ENCODE data around the gene NDUFAF3. TPM values are rescaled to one million over a fixed set of nuclear protein-coding genes. Genes with fewer than 3 reads are reported as not detected.
A peak's percentile ranks its signal among the peaks of the same experiment; 100 is the strongest.

Gene NDUFAF3
- total and polyA plus RNA-seq, 10 donors: 63.8 to 98.5 (median 78.7) TPM

DNA sequence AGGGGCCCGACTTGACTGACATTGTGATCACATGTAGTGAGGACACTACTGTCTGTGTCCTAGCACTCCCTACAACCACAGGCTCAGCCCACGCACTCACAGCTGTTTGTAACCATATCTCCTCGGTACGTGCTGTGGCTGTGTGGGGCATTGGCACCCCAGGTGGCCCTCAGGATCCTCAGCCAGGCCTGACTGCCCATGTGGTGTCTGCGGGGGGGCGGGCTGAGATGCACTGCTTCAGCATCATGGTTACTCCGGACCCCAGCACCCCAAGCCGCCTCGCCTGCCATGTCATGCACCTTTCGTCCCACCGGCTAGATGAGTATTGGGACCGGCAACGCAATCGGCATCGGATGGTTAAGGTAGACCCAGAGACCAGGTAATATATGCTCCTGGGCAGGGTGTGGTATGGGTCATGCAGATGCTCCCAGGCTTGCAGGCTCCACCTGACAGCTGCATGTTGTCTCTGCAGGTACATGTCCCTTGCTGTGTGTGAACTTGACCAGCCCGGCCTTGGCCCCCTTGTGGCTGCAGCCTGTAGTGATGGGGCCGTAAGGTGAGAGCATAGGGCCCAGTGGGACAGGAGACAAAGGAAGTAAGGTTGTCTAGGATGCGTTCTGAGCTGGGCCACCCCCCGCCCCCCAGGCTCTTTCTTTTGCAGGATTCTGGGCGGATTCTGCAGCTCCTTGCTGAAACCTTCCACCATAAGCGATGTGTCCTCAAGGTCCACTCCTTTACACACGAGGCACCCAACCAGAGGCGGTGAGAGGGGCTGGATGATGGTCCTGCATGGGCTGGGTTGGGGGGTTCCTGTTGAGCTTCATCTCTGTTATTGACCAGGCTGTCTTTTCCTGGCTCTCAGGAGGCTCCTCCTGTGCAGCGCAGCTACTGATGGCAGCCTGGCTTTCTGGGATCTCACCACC is 7.9 kb upstream of the NDUFAF3 start:
- Histone ChIP-seq H3K27me3 (replicated peaks in 1 of 7) (no peaks in the 10 kb centered on the region), H3K36me3 (peaks cover 0 to 73% (median 44%) of the 10 kb centered on the region in 6 donors), H3K27ac (peak overlapping the region in 1 of 8 donors; percentile 48), H3K4me3 (no peak overlapping the region), H3K9me3 (no peaks in the 10 kb centered on the region), H3K4me1 (peaks cover 19 to 83% (median 46%) of the 10 kb centered on the region in 6 donors)
- intact Hi-C loops (cut with DNase I; ENCODE audit: low total_unique reads): no loop called here
- WGBS, 5 donors: 78 to 85% (median 83%) methylated on average over 14 to 24 of the region's 24 CpGs
- TF ChIP-seq POLR2A (IDR thresholded peaks at IDR 0.05) (no peak), POLR2AphosphoS5 (IDR thresholded peaks at IDR 0.05) (peak in 2 of 3 donors; percentile 8 to 28)
- TF ChIP-seq, protein P1, sequence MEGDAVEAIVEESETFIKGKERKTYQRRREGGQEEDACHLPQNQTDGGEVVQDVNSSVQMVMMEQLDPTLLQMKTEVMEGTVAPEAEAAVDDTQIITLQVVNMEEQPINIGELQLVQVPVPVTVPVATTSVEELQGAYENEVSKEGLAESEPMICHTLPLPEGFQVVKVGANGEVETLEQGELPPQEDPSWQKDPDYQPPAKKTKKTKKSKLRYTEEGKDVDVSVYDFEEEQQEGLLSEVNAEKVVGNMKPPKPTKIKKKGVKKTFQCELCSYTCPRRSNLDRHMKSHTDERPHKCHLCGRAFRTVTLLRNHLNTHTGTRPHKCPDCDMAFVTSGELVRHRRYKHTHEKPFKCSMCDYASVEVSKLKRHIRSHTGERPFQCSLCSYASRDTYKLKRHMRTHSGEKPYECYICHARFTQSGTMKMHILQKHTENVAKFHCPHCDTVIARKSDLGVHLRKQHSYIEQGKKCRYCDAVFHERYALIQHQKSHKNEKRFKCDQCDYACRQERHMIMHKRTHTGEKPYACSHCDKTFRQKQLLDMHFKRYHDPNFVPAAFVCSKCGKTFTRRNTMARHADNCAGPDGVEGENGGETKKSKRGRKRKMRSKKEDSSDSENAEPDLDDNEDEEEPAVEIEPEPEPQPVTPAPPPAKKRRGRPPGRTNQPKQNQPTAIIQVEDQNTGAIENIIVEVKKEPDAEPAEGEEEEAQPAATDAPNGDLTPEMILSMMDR (IDR thresholded peaks at IDR 0.05 in 8 of 11, conservative IDR thresholded peaks at IDR 0.05 in 3 of 11): peak in 10 of 11 experiments; percentile 15 to 75 (median 51)
- DNase-seq: no peak

DNA sequence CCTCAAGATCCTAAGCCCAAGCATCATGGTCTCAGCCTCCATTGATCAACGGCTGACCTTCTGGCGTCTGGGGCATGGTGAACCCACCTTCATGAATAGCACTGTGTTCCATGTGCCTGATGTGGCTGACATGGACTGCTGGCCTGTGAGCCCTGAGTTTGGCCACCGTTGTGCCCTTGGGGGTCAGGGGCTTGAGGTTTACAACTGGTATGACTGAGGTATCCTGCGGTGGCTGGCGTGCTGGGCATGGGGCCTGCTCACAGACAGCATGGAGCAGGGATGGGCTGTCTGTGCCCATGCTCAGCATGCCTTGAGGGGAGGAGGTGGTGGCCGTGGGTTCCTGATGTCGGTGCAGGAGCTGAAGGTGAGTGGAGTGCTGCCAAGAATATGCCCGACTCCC is 6.8 kb upstream of the NDUFAF3 start:
- H3K27ac ChIP-seq: no peak overlapping the region
- intact Hi-C loops (cut with DNase I; ENCODE audit: low total_unique reads): no loop called here
- DNase-seq: no peak
- H3K36me3 ChIP-seq: peaks cover 0 to 65% (median 44%) of the 10 kb centered on the region in 6 donors
- H3K9me3 ChIP-seq: no peaks in the 10 kb centered on the region
- peak; percentile 10 to 62 (median 33) for TF ChIP-seq POLR2AphosphoS5 (IDR thresholded peaks at IDR 0.05)
- TF ChIP-seq, protein P1 (IDR thresholded peaks at IDR 0.05 in 8 of 11, conservative IDR thresholded peaks at IDR 0.05 in 3 of 11): no peak
- no peak for TF ChIP-seq POLR2A (IDR thresholded peaks at IDR 0.05)
- WGBS, 5 donors: 86 to 95% (median 90%) methylated on average over 5 to 8 of the region's 8 CpGs
- H3K27me3 ChIP-seq (replicated peaks in 1 of 7): no peaks in the 10 kb centered on the region
- H3K4me3 ChIP-seq: no peak overlapping the region
- peaks cover 29 to 83% (median 52%) of the 10 kb centered on the region in 6 donors for H3K4me1 ChIP-seq

DNA sequence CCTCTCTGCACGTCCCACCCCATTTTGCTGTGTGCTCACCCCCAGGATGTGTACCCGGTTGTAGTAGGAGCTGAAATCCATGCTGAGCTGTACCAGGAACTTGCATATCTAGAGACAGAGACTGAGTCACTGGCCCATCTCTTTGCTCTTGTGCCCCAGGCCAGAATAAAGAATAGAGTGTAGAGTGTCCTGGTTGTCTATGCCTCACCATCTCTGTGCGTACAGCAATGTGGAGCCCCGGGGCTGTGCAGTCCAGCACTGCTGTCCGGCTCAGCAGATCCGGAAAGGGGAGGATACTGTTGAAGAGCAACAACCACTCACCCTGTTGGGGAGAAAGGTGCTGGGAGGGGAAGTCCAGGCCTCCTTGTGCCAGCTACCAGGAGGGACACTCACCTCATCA is 6.2 kb upstream of the NDUFAF3 start:
- Histone ChIP-seq H3K27ac (peak overlapping the region in 1 of 8 donors; percentile 85), H3K4me3 (no peak overlapping the region), H3K4me1 (peaks cover 34 to 83% (median 59%) of the 10 kb centered on the region in 6 donors), H3K9me3 (no peaks in the 10 kb centered on the region), H3K36me3 (peaks cover 0 to 63% (median 44%) of the 10 kb centered on the region in 6 donors), H3K27me3 (replicated peaks in 1 of 7) (no peaks in the 10 kb centered on the region)
- TF ChIP-seq, protein P1 (IDR thresholded peaks at IDR 0.05 in 8 of 11, conservative IDR thresholded peaks at IDR 0.05 in 3 of 11): no peak
- TF ChIP-seq POLR2AphosphoS5 (IDR thresholded peaks at IDR 0.05) (no peak), POLR2A (IDR thresholded peaks at IDR 0.05) (no peak)
- intact Hi-C loops (cut with DNase I; ENCODE audit: low total_unique reads): no loop called here
- no peak for DNase-seq
- WGBS, 5 donors: 86 to 92% (median 90%) methylated on average over 4 to 6 of the region's 6 CpGs

Data from spleen (tissue), 11 donors.